ENCODE measurements around the gene PAH. TPM values are rescaled to one million over a fixed set of nuclear protein-coding genes. Genes with fewer than 3 reads are reported as not detected.

The PAH gene
- total RNA-seq, 1 donor from 2014 or later = not detected

GRCh38 chr12:102876883-102877282, 40.2 kb downstream of the PAH start:
- no peaks in the 10 kb centered on the region for H3K9me3 Mint-ChIP-seq
- DNase-seq (ENCODE audit: low spot score in 2 of 2, unreplicated experiment in 2 of 2) = no peak
- no peak overlapping the region for H3K27ac Mint-ChIP-seq
- H3K36me3 Mint-ChIP-seq = no peaks in the 10 kb centered on the region
- peaks cover 26% of the 10 kb centered on the region for H3K27me3 Mint-ChIP-seq (ENCODE audit: low read depth)
- TF ChIP-seq CTCF (IDR thresholded peaks at IDR 0.05; ENCODE audit: unreplicated experiment) = no peak
- peaks cover 4% of the 10 kb centered on the region for H3K4me1 Mint-ChIP-seq
- no peak overlapping the region for H3K4me3 Mint-ChIP-seq

DNA sequence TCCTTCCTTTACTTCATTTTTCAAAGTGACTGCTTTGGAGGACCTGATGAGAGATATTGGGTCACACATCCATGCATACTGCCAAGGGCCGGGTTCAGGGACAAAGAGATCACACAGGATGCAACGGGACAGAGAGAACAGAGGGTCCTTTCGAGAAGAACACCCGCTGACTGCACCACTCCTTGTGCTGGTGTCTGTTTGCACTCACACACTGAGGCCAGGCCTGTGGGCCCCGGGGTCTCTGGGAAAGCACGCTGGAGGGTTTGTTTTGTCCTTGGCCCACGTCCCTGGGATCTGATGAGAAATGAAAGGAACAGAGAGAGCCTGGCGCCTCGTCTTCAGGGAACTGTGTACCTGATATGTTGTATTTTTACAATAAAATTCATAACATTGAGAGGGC, 42.2 kb downstream of the PAH start:
- Mint-ChIP-seq H3K27me3 (ENCODE audit: low read depth) (peaks cover 22% of the 10 kb centered on the region), H3K36me3 (no peaks in the 10 kb centered on the region), H3K27ac (no peak overlapping the region), H3K4me3 (no peak overlapping the region), H3K4me1 (peaks cover 4% of the 10 kb centered on the region), H3K9me3 (no peaks in the 10 kb centered on the region)
- no peak for DNase-seq (ENCODE audit: low spot score in 2 of 2, unreplicated experiment in 2 of 2)
- no peak for TF ChIP-seq CTCF (IDR thresholded peaks at IDR 0.05; ENCODE audit: unreplicated experiment)

GRCh38 chr12:102873077-102873476, 44.0 kb downstream of the PAH start:
- H3K36me3 Mint-ChIP-seq = no peaks in the 10 kb centered on the region
- H3K9me3 Mint-ChIP-seq = no peaks in the 10 kb centered on the region
- H3K4me1 Mint-ChIP-seq = peaks cover 4% of the 10 kb centered on the region
- no peak for TF ChIP-seq CTCF (IDR thresholded peaks at IDR 0.05; ENCODE audit: unreplicated experiment)
- no peak overlapping the region for H3K27ac Mint-ChIP-seq
- DNase-seq (ENCODE audit: low spot score in 2 of 2, unreplicated experiment in 2 of 2) = no peak
- no peak overlapping the region for H3K4me3 Mint-ChIP-seq
- peaks cover 7% of the 10 kb centered on the region for H3K27me3 Mint-ChIP-seq (ENCODE audit: low read depth)

DNA sequence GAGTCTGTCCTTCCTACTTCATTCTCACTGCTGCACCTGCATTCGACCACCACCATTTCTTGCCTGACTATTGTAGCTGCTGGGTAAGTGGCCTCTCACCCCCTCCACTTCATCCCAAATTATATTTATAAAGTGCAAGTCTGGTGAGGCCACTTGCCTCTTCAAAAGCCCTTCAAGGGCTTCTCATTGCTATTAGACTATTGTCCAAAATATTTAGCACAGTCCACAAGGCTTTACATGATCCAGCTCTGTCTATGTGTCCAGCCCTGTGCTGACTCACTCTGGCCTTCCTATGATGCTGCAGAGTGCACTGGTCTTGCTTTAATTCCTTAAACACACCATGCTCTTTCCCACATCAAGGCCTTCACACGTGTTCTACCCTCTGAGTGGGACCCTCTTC, 46.0 kb downstream of the PAH start:
- no peaks in the 10 kb centered on the region for H3K9me3 Mint-ChIP-seq
- no peak for DNase-seq (ENCODE audit: low spot score in 2 of 2, unreplicated experiment in 2 of 2)
- TF ChIP-seq CTCF (IDR thresholded peaks at IDR 0.05; ENCODE audit: unreplicated experiment) = no peak
- peaks cover 4% of the 10 kb centered on the region for H3K4me1 Mint-ChIP-seq
- no peak overlapping the region for H3K27ac Mint-ChIP-seq
- H3K27me3 Mint-ChIP-seq (ENCODE audit: low read depth) = peaks cover 5% of the 10 kb centered on the region
- H3K36me3 Mint-ChIP-seq = no peaks in the 10 kb centered on the region
- H3K4me3 Mint-ChIP-seq = no peak overlapping the region

GRCh38 chr12:102869571-102869970, 47.5 kb downstream of the PAH start:
- Mint-ChIP-seq H3K36me3 (no peaks in the 10 kb centered on the region), H3K9me3 (no peaks in the 10 kb centered on the region), H3K4me1 (peaks cover 4% of the 10 kb centered on the region), H3K4me3 (no peak overlapping the region), H3K27me3 (ENCODE audit: low read depth) (peaks cover 12% of the 10 kb centered on the region), H3K27ac (no peak overlapping the region)
- DNase-seq (ENCODE audit: low spot score in 2 of 2, unreplicated experiment in 2 of 2) = no peak
- no peak for TF ChIP-seq CTCF (IDR thresholded peaks at IDR 0.05; ENCODE audit: unreplicated experiment)

Measured in mesothelial cell of epicardium (in vitro differentiated cells).